Activated CD8-positive, alpha-beta T cell treated with anti-CD3 and anti-CD28 coated beads, Interleukin-2, amount 10 ng/mL, durations not matched to agents 7 days and 5 days (primary cell): ENCODE data around the gene PDCD1LG2. TPM values are rescaled to one million over a fixed set of nuclear protein-coding genes. Genes with fewer than 3 reads are reported as not detected.

ENCODE experiments used
- ATAC-seq: fragments of 150-1000 bp; cut with Tn5 transposase; one replicate; pipeline ENCODE4 v1.10.0; 2021; ENCODE audit warnings: moderate library complexity
- CTCF ChIA-PET: fragments of 350-600 bp; sonication (Branson Sonifier 250); formaldehyde crosslinking; loops from one replicate; lab custom pipeline; 2021; ENCODE audit warnings: antibody characterized with exemption; lab: Charles Lee
- POLR2A ChIA-PET: fragments of 350-600 bp; sonication (Branson Sonifier 250); formaldehyde crosslinking; loops from one replicate; lab custom pipeline; 2021; ENCODE audit warnings: antibody characterized with exemption; lab: Charles Lee
- DNase-seq: peaks from one replicate; pipeline ENCODE4 v3.0.0-alpha.2; 2020
- H3K27ac Mint-ChIP-seq: one replicate; pipeline ENCODE4 v1.8.0; 2021; ENCODE audit warnings: mild to moderate bottlenecking, mixed read lengths
- H3K27me3 Mint-ChIP-seq: one replicate; pipeline ENCODE4 v1.8.0; 2021; ENCODE audit warnings: low read depth, mixed read lengths
- H3K36me3 Mint-ChIP-seq: one replicate; pipeline ENCODE4 v1.8.0; 2021; ENCODE audit warnings: low read depth, mixed read lengths
- H3K4me1 Mint-ChIP-seq: one replicate; pipeline ENCODE4 v1.8.0; 2021; ENCODE audit warnings: low read depth, mixed read lengths
- H3K4me3 Mint-ChIP-seq: one replicate; pipeline ENCODE4 v1.8.0; 2021; ENCODE audit warnings: mild to moderate bottlenecking, mixed read lengths
- H3K9me3 Mint-ChIP-seq: one replicate; pipeline ENCODE4 v1.8.0; 2022; ENCODE audit warnings: mixed read lengths; ENCODE audit not compliant: insufficient read depth
- total RNA-seq, 2 experiments: library from RNA; stranded (reverse); gene quantifications; one replicate each; pipeline ENCODE4 v1.2.3, GENCODE V29; 2021

The PDCD1LG2 gene
- total RNA-seq, 2 experiments from 2014 or later = 0.55 TPM

- H3K27me3 Mint-ChIP-seq = no peaks in the 10 kb centered on the region
- no peaks in the 10 kb centered on the region for H3K9me3 Mint-ChIP-seq
- ChIA-PET POLR2A (no interaction called here), CTCF (interaction anchor here (0.9 kb wide), 1 partner anchor 26 kb away, joined by 3 read pairs; no protein-coding TSS in a partner anchor)
- H3K4me3 Mint-ChIP-seq = no peak overlapping the region
- no peak overlapping the region for H3K27ac Mint-ChIP-seq
- no peak for ATAC-seq
- peaks cover 2% of the 10 kb centered on the region for H3K36me3 Mint-ChIP-seq
- no peak for DNase-seq
- H3K4me1 Mint-ChIP-seq = peaks cover 40% of the 10 kb centered on the region
Observed at GRCh38 chr9:5514617-5515260, 4.4 kb downstream of the PDCD1LG2 start.

- ATAC-seq (no peak), DNase-seq (no peak)
- ChIA-PET POLR2A (no interaction called here), CTCF (no interaction called here)
- Mint-ChIP-seq H3K27me3 (no peaks in the 10 kb centered on the region), H3K36me3 (peaks cover 2% of the 10 kb centered on the region), H3K4me3 (no peak overlapping the region), H3K9me3 (no peaks in the 10 kb centered on the region), H3K4me1 (peaks cover 35% of the 10 kb centered on the region), H3K27ac (no peak overlapping the region)
Observed at GRCh38 chr9:5515261-5515650, 4.9 kb downstream of the PDCD1LG2 start.

- Mint-ChIP-seq H3K27ac (no peak overlapping the region), H3K36me3 (peaks cover 2% of the 10 kb centered on the region), H3K27me3 (no peaks in the 10 kb centered on the region), H3K9me3 (no peaks in the 10 kb centered on the region), H3K4me3 (no peak overlapping the region), H3K4me1 (peaks cover 22% of the 10 kb centered on the region)
- ChIA-PET POLR2A (no interaction called here), CTCF (no interaction called here)
- ATAC-seq (no peak), DNase-seq (no peak)
Observed at GRCh38 chr9:5516453-5517220, 6.3 kb downstream of the PDCD1LG2 start.

- no peak for ATAC-seq
- CTCF ChIA-PET = interaction anchor here (0.6 to 1.4 kb wide), 3 partner anchors 8 to 68 kb away, joined by 3 to 4 read pairs (median 3); partner anchors contain the start of genes CD274 and PDCD1LG2
- H3K27ac Mint-ChIP-seq = no peak overlapping the region
Observed at GRCh38 chr9:5518171-5518936, 8.0 kb downstream of the PDCD1LG2 start.

GRCh38 chr9:5518937-5519319, 8.6 kb downstream of the PDCD1LG2 start:
- Mint-ChIP-seq H3K27ac (peak overlapping the region; percentile 47), H3K4me1 (peaks cover 14% of the 10 kb centered on the region), H3K9me3 (no peaks in the 10 kb centered on the region), H3K36me3 (peaks cover 2% of the 10 kb centered on the region), H3K4me3 (no peak overlapping the region), H3K27me3 (no peaks in the 10 kb centered on the region)
- DNase-seq (no peak), ATAC-seq (no peak)
- ChIA-PET POLR2A (interaction anchor here (1.4 kb wide), 1 partner anchor 9 kb away, joined by 3 read pairs; the partner anchor contains the start of gene PDCD1LG2), CTCF (interaction anchor here (0.6 to 1.4 kb wide), 2 partner anchors 32 to 69 kb away, joined by 3 to 4 read pairs; partner anchors contain the start of gene CD274)

More at GRCh38 chr9:5518171-5518936, 8.0 kb downstream of the PDCD1LG2 start:
- H3K36me3 Mint-ChIP-seq = peaks cover 2% of the 10 kb centered on the region
- DNase-seq = no peak
- H3K27me3 Mint-ChIP-seq = no peaks in the 10 kb centered on the region
- no peaks in the 10 kb centered on the region for H3K9me3 Mint-ChIP-seq
- H3K4me3 Mint-ChIP-seq = no peak overlapping the region
- peaks cover 14% of the 10 kb centered on the region for H3K4me1 Mint-ChIP-seq
- POLR2A ChIA-PET = interaction anchor here (0.9 to 1.4 kb wide), 2 partner anchors 8 to 13 kb away, joined by 3 read pairs; partner anchors contain the start of gene PDCD1LG2

- Mint-ChIP-seq H3K36me3 (no peaks in the 10 kb centered on the region), H3K4me1 (peaks cover 7% of the 10 kb centered on the region), H3K9me3 (no peaks in the 10 kb centered on the region), H3K27me3 (no peaks in the 10 kb centered on the region), H3K27ac (no peak overlapping the region), H3K4me3 (no peak overlapping the region)
- CTCF ChIA-PET = interaction anchor here (0.9 to 1.1 kb wide), 2 partner anchors 14 to 338 kb away, joined by 3 read pairs; no protein-coding TSS in a partner anchor
- DNase-seq = no peak
- POLR2A ChIA-PET = no interaction called here
- no peak for ATAC-seq
Observed at GRCh38 chr9:5524090-5524489, 13.8 kb downstream of the PDCD1LG2 start.

GRCh38 chr9:5529683-5530221, 19.4 kb downstream of the PDCD1LG2 start:
- H3K9me3 Mint-ChIP-seq = no peaks in the 10 kb centered on the region
- DNase-seq = no peak
- ATAC-seq = no peak
- H3K27ac Mint-ChIP-seq = no peak overlapping the region
- ChIA-PET POLR2A (no interaction called here), CTCF (interaction anchor here (1.2 to 1.8 kb wide), 3 partner anchors 28 to 79 kb away, joined by 3 to 4 read pairs (median 3); partner anchors contain the start of gene CD274)
- no peak overlapping the region for H3K4me3 Mint-ChIP-seq
- no peaks in the 10 kb centered on the region for H3K27me3 Mint-ChIP-seq
- H3K4me1 Mint-ChIP-seq = peaks cover 9% of the 10 kb centered on the region
- no peaks in the 10 kb centered on the region for H3K36me3 Mint-ChIP-seq

GRCh38 chr9:5531101-5531882, 21.0 kb downstream of the PDCD1LG2 start:
- Mint-ChIP-seq H3K36me3 (no peaks in the 10 kb centered on the region), H3K4me1 (peaks cover 9% of the 10 kb centered on the region), H3K27ac (no peak overlapping the region), H3K27me3 (no peaks in the 10 kb centered on the region), H3K9me3 (no peaks in the 10 kb centered on the region), H3K4me3 (no peak overlapping the region)
- ATAC-seq = no peak
- POLR2A ChIA-PET = interaction anchor here (0.8 kb wide), 1 partner anchor 13 kb away, joined by 3 read pairs; no protein-coding TSS in a partner anchor
- CTCF ChIA-PET = interaction anchor here (0.8 to 1.8 kb wide), 3 partner anchors 21 to 81 kb away, joined by 3 to 4 read pairs (median 4); partner anchors contain the start of genes CD274 and PDCD1LG2
- no peak for DNase-seq

- DNase-seq = no peak
- H3K27me3 Mint-ChIP-seq = no peaks in the 10 kb centered on the region
- POLR2A ChIA-PET = no interaction called here
- no peak overlapping the region for H3K4me3 Mint-ChIP-seq
- H3K9me3 Mint-ChIP-seq = no peaks in the 10 kb centered on the region
- H3K4me1 Mint-ChIP-seq = peaks cover 9% of the 10 kb centered on the region
- ATAC-seq = no peak
- CTCF ChIA-PET = no interaction called here
- H3K27ac Mint-ChIP-seq = no peak overlapping the region
- no peaks in the 10 kb centered on the region for H3K36me3 Mint-ChIP-seq
Observed at GRCh38 chr9:5532306-5532705, 22.0 kb downstream of the PDCD1LG2 start.

- POLR2A ChIA-PET = no interaction called here
- ATAC-seq = no peak
Observed at GRCh38 chr9:5532790-5533189, 22.5 kb downstream of the PDCD1LG2 start.

More at GRCh38 chr9:5532790-5533189, 22.5 kb downstream of the PDCD1LG2 start:
- H3K4me3 Mint-ChIP-seq = no peak overlapping the region
- no peak overlapping the region for H3K27ac Mint-ChIP-seq
- no peaks in the 10 kb centered on the region for H3K27me3 Mint-ChIP-seq
- no peaks in the 10 kb centered on the region for H3K9me3 Mint-ChIP-seq
- no peak for DNase-seq
- CTCF ChIA-PET = no interaction called here
- no peaks in the 10 kb centered on the region for H3K36me3 Mint-ChIP-seq
- H3K4me1 Mint-ChIP-seq = peaks cover 9% of the 10 kb centered on the region
